Measurements from ENCODE around the gene SHKBP1. TPM values are rescaled to one million over a fixed set of nuclear protein-coding genes. Genes with fewer than 3 reads are reported as not detected.
A peak's percentile ranks its signal among the peaks of the same experiment; 100 is the strongest.

SHKBP1 gene
- polyA plus RNA-seq, 1 experiment = 59.0 TPM

- Histone ChIP-seq H3K4me3 (ENCODE audit: low read depth, low read length) (no peak overlapping the region), H3K27me3 (ENCODE audit: control insufficient read depth, insufficient read depth, low read length) (peaks cover 4% of the 10 kb centered on the region), H3K36me3 (ENCODE audit: control insufficient read depth, insufficient read depth, low read length) (no peaks in the 10 kb centered on the region)
- ChIA-PET POLR2A (no interaction called here), CTCF (interaction anchor here (0.6 to 0.9 kb wide), 2 partner anchors 15 to 20 kb away, joined by 3 to 4 read pairs; no protein-coding TSS in a partner anchor)
- no peak for TF ChIP-seq CTCF (IDR thresholded peaks at IDR 0.05; ENCODE audit: insufficient read depth, low read depth, low read length)
- DNase-seq (ENCODE audit: low read depth) = no peak
Measured at GRCh38 chr19:40565910-40566495, 10.7 kb upstream of the SHKBP1 start.

DNA sequence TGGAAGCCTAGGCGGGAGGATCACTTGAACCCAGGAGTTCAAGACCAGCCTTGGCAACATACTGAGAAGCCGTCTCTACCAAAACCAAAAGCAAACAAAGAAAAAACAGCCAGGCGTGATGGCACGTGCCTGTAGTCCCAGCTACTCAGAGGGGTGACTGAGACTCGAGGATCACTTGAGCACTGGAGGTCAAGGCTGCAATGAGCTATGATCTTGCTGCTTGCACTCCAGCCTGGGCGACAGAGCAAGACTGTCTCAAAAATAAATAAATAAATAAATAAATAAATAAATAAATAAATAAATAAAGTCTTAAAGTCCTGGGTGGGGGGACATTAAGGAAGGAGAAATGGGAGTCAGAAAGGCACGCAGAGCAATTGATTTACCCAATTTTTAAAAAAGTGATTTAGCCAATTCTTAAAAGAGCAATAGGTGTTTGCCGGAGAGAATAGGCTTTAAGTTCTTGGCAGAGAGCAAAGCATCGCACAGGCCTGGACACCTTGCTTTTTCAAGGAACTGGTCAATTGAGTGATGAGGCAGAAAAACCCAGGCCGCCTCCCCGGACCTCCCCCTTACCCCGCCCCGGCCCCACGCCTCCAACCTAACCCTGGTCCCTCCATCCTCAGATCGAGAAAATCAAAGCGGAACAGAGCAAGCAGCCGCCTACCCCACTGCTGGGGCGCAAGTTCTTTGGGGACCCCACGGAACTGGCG, 9.5 kb upstream of the SHKBP1 start:
- ChIA-PET CTCF (interaction anchor here (0.9 to 1.8 kb wide), 6 partner anchors 10 to 32 kb away, joined by 3 to 6 read pairs (median 3); no protein-coding TSS in a partner anchor), POLR2A (no interaction called here)
- no peaks in the 10 kb centered on the region for H3K36me3 ChIP-seq (ENCODE audit: control insufficient read depth, insufficient read depth, low read length)
- H3K4me3 ChIP-seq (ENCODE audit: low read depth, low read length) = peak overlapping the region; percentile 40
- no peak for DNase-seq (ENCODE audit: low read depth)
- peaks cover 4% of the 10 kb centered on the region for H3K27me3 ChIP-seq (ENCODE audit: control insufficient read depth, insufficient read depth, low read length)
- TF ChIP-seq CTCF (IDR thresholded peaks at IDR 0.05; ENCODE audit: insufficient read depth, low read depth, low read length) = no peak

DNA sequence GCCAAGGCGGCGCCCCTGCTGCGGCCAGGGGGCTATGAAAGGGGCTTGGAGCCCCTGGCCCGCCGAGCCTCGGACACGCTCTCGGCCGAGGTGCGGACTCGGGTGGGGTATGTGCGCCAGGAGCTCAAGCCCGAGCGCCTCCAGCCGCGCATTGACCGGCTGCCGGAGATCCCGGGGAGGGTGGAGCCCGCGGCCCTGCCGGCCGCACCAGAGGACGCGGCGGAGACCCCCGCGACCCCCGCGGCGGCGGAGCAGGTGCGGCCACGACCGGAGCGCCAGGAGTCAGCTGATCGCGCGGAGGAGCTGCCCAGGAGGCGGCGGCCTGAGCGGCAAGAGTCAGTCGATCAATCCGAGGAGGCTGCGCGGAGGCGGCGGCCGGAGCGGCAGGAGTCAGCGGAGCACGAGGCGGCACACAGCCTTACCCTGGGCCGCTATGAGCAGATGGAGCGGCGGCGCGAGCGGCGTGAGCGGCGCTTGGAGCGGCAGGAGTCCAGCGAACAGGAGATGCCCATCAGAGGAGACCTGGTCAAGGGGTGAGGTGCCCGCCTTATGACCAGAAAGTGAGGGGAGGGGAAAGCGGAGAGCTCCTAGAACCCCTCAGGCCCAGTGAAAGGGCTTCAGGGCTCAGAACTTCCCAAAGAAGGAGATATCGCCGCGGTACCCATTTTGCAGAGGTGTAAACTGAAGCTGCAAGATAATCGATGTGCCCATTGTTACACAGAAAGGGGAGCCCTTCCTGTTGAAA, 8.8 kb upstream of the SHKBP1 start:
- ChIA-PET CTCF (interaction anchor here (0.7 to 1.8 kb wide), 6 partner anchors 11 to 31 kb away, joined by 3 to 6 read pairs (median 3); no protein-coding TSS in a partner anchor), POLR2A (no interaction called here)
- Histone ChIP-seq H3K27me3 (ENCODE audit: control insufficient read depth, insufficient read depth, low read length) (peaks cover 4% of the 10 kb centered on the region), H3K36me3 (ENCODE audit: control insufficient read depth, insufficient read depth, low read length) (no peaks in the 10 kb centered on the region), H3K4me3 (ENCODE audit: low read depth, low read length) (peak overlapping the region; percentile 40)
- no peak for DNase-seq (ENCODE audit: low read depth)
- TF ChIP-seq CTCF (IDR thresholded peaks at IDR 0.05; ENCODE audit: insufficient read depth, low read depth, low read length) = no peak

GRCh38 chr19:40570313-40571004, 6.2 kb upstream of the SHKBP1 start:
- TF ChIP-seq CTCF (IDR thresholded peaks at IDR 0.05; ENCODE audit: insufficient read depth, low read depth, low read length) = peak; percentile 66
- Histone ChIP-seq H3K36me3 (ENCODE audit: control insufficient read depth, insufficient read depth, low read length) (no peaks in the 10 kb centered on the region), H3K4me3 (ENCODE audit: low read depth, low read length) (peak overlapping the region; percentile 66), H3K27me3 (ENCODE audit: control insufficient read depth, insufficient read depth, low read length) (peaks cover 2% of the 10 kb centered on the region; the same call in 1 of the 2 replicates)
- peak; percentile 97 for DNase-seq (ENCODE audit: low read depth)
- POLR2A ChIA-PET = no interaction called here
- CTCF ChIA-PET = interaction anchor here (0.6 to 2.0 kb wide), 17 partner anchors 13 to 265 kb away, joined by 3 to 16 read pairs (median 3); partner anchors contain the start of gene LTBP4
